NCI-H2029 treated with DMSO at 0.1 percent for 48 hours (cell line): ENCODE data around the gene TRPV2.
"Not testable (repeated sequence)": the region's sequence is repeated elsewhere in the genome, so short reads cannot be mapped to it uniquely, and the experiment has no call there.

Source experiments
- DNase-seq: peaks from one replicate; lab custom pipeline; 2025; lab: John Stamatoyannopoulos, UW

TRPV2 gene

DNA sequence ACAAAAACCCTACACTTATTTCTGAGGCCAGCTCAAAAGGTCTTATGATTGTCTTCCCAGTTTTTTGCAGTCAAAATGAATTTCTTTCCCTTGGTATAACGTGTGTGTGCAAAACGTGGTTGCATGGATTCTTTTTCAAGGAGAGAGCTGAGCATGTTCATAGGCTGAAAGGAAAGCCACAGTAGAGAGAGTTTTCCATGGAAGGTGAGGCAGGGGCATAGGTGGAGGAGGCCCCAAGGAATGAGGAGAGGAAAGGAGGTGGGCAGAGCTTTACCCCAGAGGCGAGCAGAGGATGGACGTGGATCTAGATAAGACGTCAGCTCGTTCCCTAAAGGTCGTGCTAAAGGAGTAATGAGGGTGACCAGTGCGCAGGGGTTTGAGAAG lies 22.8 kb downstream of the TRPV2 start:
- DNase-seq, result no peak

DNA sequence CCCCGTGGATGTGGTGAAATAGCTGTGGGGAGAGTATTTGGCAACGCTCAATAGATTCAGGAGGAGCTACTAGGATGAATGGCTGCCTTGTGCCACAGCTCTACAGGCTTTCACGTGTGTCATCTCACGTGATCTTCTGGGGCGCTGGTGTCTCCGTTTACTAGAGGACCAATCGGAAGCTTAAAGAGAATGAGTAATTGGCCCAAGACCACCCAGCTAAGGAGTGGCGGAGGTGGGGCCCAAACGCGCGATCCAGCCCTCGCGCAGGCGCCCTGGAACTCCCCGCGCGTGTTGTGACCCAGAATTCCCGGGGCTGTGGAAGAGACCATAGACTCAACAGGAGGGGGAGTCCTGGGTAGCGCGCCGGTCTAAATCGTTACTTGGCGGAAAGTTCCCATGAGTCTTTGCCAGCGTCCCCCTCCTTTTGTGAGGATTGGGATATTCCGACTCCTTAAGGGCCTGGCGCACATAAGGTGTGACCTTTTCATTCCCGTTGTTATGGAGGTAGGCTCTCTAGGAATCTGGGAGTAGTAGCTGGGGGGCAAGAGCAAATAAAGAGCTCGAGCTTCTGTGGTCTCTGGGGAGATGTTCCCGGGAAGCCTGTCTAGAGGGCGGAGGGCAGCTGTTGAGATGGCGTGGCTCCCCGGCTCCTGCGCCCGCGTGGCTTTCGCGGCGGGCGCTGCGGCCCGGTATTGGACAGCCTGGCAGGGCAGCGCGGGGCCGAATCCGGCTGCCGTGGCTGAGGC lies 23.4 kb downstream of the TRPV2 start:
- DNase-seq, result peak; percentile 87

DNA sequence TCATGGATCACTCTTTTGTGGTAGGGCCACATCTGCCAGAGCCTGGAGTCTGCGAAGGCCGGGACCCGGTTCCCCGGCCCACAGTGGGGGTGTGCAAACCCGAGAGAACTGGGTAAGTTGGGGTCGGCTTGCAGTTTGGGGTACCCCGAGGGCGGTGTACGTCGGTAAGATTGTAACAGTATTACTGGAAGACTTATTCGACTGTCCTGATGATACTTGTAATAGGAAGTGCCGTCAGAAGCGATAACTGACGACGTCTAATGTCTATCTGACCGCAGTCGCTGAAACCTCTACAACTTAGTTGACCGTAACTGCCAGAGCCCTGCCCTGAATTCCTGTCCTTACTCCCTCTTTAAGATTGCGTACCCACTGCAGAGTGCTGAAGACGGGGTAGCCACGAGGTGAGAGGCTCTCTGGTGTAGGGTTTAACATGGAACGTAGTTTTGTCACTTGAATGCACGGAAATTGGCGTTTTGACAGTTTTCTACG lies 24.0 kb downstream of the TRPV2 start:
- no peak for DNase-seq

DNA sequence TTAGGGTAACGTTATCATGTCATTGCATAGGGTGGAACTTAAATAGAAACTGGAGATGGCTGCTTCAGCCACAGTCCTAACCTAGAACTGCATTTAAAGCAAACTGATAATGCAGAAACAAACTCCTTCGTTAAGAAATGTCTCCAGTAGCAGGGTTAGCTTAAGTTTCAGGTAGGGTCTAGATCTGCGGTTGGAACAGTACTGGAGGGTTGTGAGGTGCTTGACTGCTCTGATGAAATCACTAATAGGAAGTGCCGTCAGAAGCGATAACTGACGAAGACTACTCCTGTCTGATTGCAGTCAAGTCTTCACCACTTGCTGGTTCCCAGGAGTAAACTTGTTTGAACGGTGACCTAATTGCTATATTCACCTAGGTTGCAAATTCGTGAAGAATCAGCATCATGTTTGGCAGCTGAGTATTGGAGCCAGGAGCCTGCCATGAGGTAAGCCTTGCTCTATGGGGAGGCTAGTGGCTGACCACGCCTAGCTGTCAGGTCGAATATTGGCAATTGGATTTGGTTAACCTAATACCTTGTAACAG lies 24.5 kb downstream of the TRPV2 start:
- no peak for DNase-seq

DNA sequence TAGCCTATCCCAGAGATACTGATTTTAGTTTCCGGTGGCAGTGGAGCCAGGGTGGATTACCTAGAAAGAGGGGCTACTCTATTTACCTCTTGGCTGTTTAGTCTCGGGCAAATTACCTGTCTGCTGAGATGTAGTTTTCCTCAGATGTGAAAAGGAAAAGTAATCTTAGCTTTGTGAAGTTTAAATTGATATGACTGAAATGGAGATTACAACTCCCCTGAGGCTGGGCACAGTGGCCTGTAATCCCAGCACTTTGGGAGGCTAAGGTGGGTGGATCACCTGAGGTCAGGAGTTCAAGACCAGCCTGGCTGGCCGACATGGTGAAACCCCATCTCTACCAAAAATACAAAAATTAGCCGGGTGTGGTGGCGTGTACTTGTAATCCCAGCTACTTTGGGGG lies 25.0 kb downstream of the TRPV2 start:
- not testable (repeated sequence) for DNase-seq

DNA sequence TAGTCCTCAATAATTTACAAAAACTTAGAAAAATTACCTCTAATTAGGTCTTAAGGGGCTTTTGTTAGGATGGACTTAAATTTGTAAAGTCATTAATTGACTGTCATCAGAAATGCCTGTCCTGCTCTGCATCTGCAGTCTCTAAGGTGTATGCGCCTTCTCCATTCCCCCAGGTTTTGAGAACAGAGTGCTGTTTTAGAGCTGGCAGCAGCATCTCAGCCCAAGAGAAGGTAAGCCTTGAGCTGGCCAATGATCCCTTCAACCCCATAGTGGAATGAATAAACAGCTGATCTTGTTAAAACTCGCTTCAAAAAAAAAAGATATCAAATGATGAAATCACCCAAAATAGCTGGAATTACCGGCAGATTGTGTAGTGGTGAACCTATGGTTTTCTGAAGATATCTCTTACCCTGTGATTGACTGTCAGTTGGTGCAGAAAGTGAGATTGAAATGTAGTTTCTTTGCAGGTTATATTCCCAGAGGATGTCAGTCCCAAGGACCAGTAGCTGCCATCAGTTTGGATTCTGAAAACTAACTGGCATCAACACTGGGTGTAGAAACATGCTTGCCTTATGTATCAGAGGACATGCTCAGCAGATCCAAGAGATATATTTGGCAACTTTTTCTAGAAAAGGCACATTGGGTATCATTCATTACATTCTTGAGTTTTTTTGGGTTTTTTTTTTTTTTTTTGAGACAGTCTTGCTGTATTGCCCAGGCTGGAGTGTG lies 25.7 kb downstream of the TRPV2 start:
- no peak for DNase-seq

DNA sequence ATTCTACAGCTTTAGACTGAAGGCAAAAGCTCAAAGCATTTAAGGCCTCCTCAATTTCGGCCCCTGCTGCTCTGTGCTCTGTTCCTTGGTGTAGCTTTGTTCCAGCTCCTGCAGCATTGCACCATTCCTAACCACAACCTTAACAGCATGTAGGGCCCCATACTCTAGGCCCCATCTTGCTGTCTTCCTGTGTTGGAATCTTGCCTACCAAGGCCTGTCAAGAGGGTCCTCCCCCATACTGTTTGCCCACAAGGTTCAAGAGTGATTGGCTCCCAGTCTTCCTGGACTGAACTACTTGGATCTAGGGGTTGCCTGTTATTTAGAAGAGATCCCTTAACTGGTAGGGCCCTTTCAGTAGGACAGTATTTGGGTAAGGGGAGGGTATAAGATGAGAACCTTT lies 26.8 kb downstream of the TRPV2 start:
- DNase-seq, result no peak

DNA sequence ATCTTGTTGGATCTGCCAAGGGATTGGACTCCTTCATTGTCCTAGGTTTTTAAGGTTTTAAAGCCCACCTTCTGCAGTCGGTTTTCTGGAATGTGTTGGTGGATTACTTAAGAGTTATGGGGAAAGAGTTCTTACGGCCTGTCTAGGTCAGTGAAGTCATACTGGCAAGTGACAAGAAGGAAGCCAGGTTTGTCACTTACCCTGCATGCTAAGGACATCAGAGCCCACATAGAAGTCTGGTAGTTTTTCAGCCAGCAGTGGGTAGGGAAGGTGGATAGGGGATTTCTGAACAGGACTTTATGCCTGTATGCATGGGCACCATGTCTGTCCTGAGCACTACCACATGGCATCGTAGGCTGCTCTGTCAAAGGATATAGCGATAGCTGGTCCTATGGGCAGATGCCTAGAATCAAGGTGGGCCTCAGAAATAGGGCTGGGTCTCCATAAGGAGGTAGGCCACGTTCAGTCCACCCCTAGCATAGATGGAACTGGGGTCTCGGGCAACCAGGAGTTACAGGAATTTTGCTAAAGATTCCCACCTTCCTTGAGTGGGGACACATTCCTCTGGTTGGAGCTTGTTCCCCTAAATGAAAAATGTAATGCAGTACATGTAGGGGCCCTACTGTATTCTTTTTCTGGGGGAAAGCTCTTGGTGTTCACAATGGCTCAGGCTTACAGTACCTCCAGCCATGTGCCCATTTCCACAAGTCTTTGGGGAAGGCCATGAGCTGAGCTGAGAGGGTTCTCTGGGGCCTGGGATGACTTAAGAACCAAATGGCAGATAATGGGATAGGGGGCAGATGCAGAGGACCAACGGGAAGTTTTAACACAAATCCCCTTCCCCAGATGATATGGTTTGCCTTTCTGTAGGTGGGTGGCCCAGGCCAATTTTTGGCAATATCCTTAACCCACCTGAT lies 27.5 kb downstream of the TRPV2 start:
- DNase-seq, result no peak

DNA sequence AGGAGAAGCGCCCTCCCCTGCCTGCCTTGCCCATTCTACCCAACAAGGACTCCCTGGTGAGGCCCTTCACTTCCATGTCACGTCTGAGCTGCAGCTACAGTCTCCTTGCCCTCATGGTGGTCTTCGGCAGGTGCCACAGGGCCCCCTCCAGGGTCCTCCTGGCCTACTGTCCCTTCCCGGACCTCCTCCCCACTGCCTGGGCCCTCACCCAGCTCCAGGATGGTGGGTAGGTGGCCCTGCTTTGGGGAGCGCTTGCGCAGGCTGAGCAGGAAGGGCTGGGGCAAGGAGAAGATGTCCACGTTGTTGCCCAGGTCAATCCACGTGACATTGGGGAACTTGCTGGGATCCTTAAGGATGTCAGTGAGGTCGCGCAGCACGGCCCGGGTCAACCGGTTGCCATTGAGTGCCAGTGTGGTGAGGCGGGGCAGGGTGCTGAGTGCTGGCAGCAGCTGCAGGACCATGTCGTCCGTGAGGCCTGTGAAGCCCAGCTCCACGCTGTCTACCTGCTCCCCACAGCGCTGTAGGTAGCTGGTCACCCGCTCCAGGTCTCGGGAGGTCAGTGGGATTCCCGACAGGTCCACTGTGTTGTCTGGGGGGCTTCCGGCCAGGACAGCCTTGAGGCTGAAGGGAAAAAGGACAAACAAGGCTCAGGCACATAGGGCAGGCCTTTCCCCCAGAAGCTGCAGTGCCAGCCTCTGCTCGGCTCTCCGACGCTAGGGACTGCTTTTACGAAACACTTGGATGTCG lies 28.3 kb downstream of the TRPV2 start:
- DNase-seq, result no peak

DNA sequence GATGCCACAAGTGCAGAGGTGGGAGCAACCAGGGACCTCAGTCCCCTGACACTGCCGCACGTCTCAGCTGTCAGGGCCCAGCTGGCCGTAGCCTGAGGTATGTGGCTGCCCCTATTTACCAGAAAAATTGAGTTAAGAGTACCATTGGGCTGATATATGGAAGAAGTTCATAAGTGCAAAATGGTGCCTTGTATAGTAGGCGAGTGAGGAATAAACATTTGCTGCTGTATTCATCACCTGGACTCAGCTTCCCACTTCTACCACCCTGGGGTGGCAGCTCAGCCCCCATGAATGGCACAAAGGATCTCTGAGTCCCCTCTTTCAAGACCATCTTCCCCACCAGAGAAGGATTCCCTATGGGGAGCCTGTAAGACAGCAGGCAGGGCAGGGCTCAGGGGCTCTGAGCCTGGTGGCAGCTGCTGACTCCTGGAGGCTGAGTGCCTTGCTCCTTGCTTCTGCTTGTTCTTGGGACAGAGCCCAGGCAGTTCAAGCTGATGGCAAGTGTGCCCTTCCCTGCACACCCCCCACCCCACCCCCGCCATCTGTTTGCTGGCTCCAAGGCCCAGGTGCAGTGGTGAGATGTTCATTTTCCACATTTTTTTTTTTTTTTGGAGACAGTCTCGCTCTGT lies 29.0 kb downstream of the TRPV2 start:
- DNase-seq, result no peak

DNA sequence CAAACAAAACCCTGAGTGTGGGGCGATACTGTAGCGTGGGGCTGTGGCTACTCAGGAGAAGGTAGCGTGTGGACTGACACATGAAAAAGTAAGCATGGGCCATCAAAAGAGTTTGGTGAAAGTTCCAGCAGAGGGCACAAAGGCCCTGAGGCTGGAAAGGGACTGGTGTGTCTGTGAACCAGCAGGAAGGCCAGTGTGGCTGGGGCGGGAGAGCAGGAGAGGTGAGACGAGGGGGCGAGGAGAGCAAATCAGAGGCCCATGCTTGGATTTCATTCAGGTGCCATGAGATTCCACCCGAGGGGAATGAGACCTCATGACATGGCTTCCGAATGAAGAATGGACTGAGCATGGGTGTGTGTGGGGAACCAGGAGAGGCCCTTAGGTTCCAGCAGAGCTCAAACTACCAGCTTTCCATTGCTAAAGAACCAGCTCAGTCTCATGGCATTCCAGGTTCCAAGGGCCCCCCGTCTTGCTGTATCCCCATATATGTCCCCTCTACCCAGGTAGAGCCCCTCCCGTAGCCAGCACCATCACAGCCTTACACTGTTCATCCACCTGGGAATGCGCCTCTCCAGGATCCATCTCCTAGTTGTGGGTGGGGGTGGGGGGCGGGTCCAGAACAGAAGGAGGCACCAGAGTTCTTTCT lies 31.1 kb downstream of the TRPV2 start:
- DNase-seq, result no peak

DNA sequence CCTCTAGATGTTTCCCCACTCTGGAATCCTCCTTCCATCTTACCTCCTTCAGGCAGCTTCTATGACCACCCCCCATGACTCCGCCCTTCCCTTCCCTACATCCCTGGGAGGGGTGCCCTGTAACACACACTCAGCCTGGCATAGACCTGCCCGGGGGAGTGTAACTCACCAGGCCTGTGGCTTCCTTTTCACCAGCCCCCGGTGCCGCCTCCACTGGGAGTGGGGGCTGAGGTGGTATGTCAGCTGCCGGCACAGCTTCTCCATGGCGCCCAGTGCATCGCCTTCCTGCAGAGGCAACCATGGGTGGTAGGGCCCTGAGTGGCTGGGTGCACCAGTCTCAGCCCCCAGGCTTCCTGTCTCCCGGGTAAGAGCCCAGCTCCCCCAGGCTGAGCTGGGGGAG lies 32.3 kb downstream of the TRPV2 start:
- no peak for DNase-seq

DNA sequence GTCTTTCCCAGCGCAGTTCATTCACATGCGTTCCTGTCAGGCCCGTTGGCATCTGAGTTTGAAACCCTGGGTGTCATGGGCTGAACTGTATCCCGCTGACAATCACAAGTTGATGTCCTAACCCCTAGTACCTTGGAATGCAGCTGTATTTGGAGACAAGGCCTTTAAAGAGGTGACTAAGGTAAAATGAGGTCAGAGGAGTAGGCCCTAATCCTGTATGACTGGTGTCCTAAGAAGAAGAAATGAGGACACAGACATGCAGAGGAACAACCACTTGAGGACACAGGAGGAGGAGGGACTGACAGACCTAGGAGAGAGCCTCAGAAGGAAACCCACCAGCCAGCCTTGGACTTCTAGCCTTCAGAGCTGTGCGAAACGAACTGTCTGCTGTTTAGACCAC lies 33.1 kb downstream of the TRPV2 start:
- DNase-seq, result no peak

DNA sequence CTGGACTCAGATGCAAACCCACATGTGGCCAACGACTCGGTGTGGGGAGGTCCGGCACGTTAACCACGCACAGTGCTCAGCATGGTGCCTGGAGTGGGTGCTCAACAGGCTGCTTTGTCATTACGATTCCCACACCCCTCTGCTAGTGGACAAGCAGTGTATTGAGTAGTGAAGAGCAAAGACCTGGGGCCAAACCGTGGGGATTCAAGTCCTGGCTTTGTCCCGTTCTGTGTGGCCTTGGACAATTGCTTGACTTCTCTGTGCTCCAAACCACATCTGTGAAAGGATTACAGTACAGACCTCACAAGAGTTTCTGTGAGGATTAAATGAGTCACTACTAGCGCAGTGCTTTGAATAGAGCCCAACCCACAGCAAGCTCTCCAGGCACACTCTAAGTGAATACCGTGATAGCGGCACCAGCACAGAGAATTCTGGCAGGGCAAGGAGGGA lies 33.8 kb downstream of the TRPV2 start:
- no peak for DNase-seq

DNA sequence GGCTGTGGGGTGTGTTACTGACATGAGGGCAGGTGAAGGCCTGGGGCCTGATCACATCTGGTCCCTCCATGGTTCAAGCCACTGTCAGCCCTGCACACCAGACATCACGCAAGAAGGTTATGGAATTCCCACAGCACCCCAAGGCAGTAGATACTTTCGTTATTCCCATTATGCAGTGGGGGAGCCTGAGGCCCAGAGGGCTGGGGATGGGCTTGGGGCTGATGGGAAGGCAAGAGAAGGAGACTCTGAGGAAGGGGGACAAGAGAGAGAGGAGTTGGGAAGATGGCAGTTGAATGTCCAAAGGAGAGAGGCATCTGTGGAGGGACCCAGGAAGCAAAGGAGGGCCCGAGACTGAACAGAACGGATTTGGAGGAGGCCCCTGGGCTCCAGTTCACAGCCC lies 34.7 kb downstream of the TRPV2 start:
- no peak for DNase-seq

DNA sequence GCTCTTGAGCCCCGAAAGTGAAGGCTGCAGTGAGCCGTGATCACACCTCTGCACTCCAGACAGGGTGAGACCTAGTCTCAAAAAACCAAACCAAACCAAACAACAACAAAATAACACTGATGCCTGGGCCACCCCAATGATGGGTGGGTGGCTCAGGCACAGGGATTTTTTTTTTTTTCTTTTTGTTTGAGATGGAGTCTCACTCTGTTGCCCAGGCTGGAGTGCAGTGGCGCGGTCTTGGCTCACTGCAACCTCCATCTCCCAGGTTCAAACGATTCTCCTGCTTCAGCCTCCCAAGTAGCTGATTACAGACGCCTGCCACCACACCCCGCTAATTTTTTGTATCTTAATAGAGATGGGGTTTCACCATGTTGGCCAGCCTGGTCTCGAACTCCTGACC lies 36.9 kb downstream of the TRPV2 start:
- DNase-seq, result not testable (repeated sequence)

DNA sequence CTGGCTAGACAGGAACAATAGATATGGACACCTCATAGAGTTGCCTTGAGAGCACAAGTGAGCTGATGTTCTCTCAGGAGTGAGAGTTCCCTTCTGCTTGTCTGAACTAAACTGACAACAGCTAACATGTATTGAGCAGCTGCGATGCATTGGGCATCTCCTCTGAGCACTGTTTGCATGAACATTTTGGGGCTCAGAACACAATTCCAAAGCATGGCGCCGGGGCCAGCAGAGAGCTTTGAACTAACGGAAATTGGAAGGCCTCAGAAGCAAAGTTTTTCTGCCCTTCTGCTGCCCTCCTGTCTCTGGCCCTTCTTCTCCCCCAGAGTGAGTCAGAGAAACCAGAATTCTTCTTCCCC lies 38.1 kb downstream of the TRPV2 start:
- DNase-seq, result no peak

DNA sequence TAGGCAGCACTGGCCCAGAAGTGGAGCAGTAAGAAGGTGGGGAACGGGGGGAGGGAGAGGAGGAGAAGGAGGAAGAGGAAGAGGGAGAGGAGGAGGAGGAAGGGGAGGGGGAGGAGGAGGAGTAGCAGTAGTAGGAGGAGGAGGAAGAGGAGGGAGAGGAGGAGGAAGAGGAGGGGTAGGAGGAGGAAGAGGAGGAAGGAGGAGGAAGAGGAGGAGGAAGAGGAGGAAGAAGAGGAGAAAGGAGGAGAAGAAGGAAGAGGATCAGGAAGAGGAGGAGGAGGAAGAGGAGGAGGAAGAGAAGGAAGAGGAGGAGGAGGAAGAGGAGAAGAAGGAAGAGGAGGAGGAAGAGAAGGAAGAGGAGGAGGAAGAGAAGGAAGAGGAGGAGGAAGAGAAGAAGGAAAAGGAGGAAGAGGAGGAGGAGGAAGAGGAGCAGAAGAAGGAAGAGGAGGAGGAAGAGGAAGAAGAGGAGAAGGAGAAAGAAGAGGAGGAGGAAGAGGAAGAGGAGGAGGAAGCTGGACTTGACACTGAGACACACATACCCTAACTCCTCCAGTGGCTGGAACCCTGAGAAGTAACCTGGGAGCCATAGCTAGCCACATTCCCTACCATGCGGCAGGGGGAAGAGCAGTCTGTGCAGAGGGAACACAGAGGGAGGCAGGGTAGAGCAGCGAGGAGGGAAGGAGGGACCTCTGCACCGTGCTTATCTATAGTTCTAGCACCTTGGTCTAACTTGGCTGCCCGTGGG lies 40.8 kb downstream of the TRPV2 start:
- no peak for DNase-seq

DNA sequence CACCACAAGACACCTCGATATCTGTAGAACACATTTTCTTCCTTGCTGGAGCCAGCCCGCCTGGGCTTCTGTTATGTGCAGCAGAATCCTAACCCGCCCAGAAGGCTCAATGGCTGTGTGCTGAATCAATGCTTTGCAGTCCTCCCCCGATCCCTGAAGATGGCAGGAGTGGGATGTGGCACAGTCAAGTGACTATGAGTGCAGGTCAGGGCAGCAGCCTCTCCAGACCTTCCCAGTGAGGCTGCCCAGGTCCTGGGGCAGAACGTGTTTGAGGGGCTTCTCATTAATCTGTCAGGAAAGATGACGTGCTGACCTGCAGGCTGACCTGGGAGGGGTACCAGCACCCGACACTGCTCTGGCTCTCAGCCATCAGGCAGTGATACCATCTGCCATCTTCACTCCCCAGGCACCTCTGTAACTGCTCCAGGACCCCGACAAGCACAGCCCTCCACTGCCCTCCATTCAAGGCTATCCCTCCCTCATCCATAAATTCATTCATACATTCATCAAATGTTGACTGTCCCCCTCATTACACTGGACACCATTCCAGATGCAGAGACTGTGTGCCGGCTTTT lies 41.5 kb downstream of the TRPV2 start:
- DNase-seq, result no peak
